ENCODE measurements around the gene CORO7.

The CORO7 gene

GRCh38 chr16:4416200-4417032 is at the start of gene CORO7:
Gene CORO7, minus strand, starts transcription at chr16:4416596. Its CDS starts 78 bp downstream, at chr16:4416518.
- Histone ChIP-seq H3K27me3 (ENCODE audit: control insufficient read depth, insufficient read depth, low read length) (no peaks in the 10 kb centered on the region), H3K4me1 (ENCODE audit: control insufficient read depth, insufficient read depth, low read length) (peaks cover 18% of the 10 kb centered on the region), H3K4me3 (ENCODE audit: low read length) (peak within 1 kb of the TSS; percentile 48), H3K9me3 (ENCODE audit: control insufficient read depth, low read length) (no peaks in the 10 kb centered on the region), H3K36me3 (ENCODE audit: control insufficient read depth, insufficient read depth, low read length) (peaks cover 12% of the 10 kb centered on the region), H3K9ac (ENCODE audit: low read length) (peak within 1 kb of the TSS; percentile 60)

GRCh38 chr16:4463522-4464163 is 47.2 kb upstream of the CORO7 start:
- no peak overlapping the region for H3K4me3 ChIP-seq (ENCODE audit: low read length)
- H3K27me3 ChIP-seq (ENCODE audit: control insufficient read depth, insufficient read depth, low read length) = no peaks in the 10 kb centered on the region
- peaks cover 4% of the 10 kb centered on the region for H3K4me1 ChIP-seq (ENCODE audit: control insufficient read depth, insufficient read depth, low read length)
- H3K36me3 ChIP-seq (ENCODE audit: control insufficient read depth, insufficient read depth, low read length) = peaks cover 8% of the 10 kb centered on the region
- H3K9me3 ChIP-seq (ENCODE audit: control insufficient read depth, low read length) = no peaks in the 10 kb centered on the region
- no peak overlapping the region for H3K9ac ChIP-seq (ENCODE audit: low read length)

GRCh38 chr16:4461250-4462085 is 45.1 kb upstream of the CORO7 start:
- peaks cover 4% of the 10 kb centered on the region for H3K36me3 ChIP-seq (ENCODE audit: control insufficient read depth, insufficient read depth, low read length)
- no peak overlapping the region for H3K4me3 ChIP-seq (ENCODE audit: low read length)
- H3K9ac ChIP-seq (ENCODE audit: low read length) = no peak overlapping the region

GRCh38 chr16:4460936-4461249 is 44.5 kb upstream of the CORO7 start:
- H3K4me1 ChIP-seq (ENCODE audit: control insufficient read depth, insufficient read depth, low read length) = peaks cover 4% of the 10 kb centered on the region
- H3K9me3 ChIP-seq (ENCODE audit: control insufficient read depth, low read length) = no peaks in the 10 kb centered on the region
- no peaks in the 10 kb centered on the region for H3K27me3 ChIP-seq (ENCODE audit: control insufficient read depth, insufficient read depth, low read length)
- H3K9ac ChIP-seq (ENCODE audit: low read length) = no peak overlapping the region
- H3K4me3 ChIP-seq (ENCODE audit: low read length) = no peak overlapping the region
- peaks cover 6% of the 10 kb centered on the region for H3K36me3 ChIP-seq (ENCODE audit: control insufficient read depth, insufficient read depth, low read length)

More at GRCh38 chr16:4461250-4462085, 45.1 kb upstream of the CORO7 start:
- H3K4me1 ChIP-seq (ENCODE audit: control insufficient read depth, insufficient read depth, low read length) = peaks cover 4% of the 10 kb centered on the region
- H3K9me3 ChIP-seq (ENCODE audit: control insufficient read depth, low read length) = no peaks in the 10 kb centered on the region
- no peaks in the 10 kb centered on the region for H3K27me3 ChIP-seq (ENCODE audit: control insufficient read depth, insufficient read depth, low read length)

- H3K9me3 ChIP-seq (ENCODE audit: control insufficient read depth, low read length) = no peaks in the 10 kb centered on the region
These were observed 39.6 kb upstream of the CORO7 start for GRCh38 chr16:4455951-4456350.

GRCh38 chr16:4455081-4455480 is 38.7 kb upstream of the CORO7 start:
- H3K9me3 ChIP-seq (ENCODE audit: control insufficient read depth, low read length) = no peaks in the 10 kb centered on the region
- H3K9ac ChIP-seq (ENCODE audit: low read length) = no peak overlapping the region
- H3K36me3 ChIP-seq (ENCODE audit: control insufficient read depth, insufficient read depth, low read length) = peaks cover 7% of the 10 kb centered on the region
- H3K4me3 ChIP-seq (ENCODE audit: low read length) = no peak overlapping the region
- no peaks in the 10 kb centered on the region for H3K4me1 ChIP-seq (ENCODE audit: control insufficient read depth, insufficient read depth, low read length)
- H3K27me3 ChIP-seq (ENCODE audit: control insufficient read depth, insufficient read depth, low read length) = no peaks in the 10 kb centered on the region

More at GRCh38 chr16:4455951-4456350, 39.6 kb upstream of the CORO7 start:
- no peaks in the 10 kb centered on the region for H3K27me3 ChIP-seq (ENCODE audit: control insufficient read depth, insufficient read depth, low read length)
- no peaks in the 10 kb centered on the region for H3K4me1 ChIP-seq (ENCODE audit: control insufficient read depth, insufficient read depth, low read length)
- peaks cover 7% of the 10 kb centered on the region for H3K36me3 ChIP-seq (ENCODE audit: control insufficient read depth, insufficient read depth, low read length)
- H3K4me3 ChIP-seq (ENCODE audit: low read length) = no peak overlapping the region
- H3K9ac ChIP-seq (ENCODE audit: low read length) = no peak overlapping the region

- Histone ChIP-seq H3K4me1 (ENCODE audit: control insufficient read depth, insufficient read depth, low read length) (no peaks in the 10 kb centered on the region), H3K4me3 (ENCODE audit: low read length) (no peak overlapping the region), H3K9ac (ENCODE audit: low read length) (no peak overlapping the region), H3K9me3 (ENCODE audit: control insufficient read depth, low read length) (no peaks in the 10 kb centered on the region), H3K27me3 (ENCODE audit: control insufficient read depth, insufficient read depth, low read length) (no peaks in the 10 kb centered on the region), H3K36me3 (ENCODE audit: control insufficient read depth, insufficient read depth, low read length) (peaks cover 7% of the 10 kb centered on the region)
These were observed 38.2 kb upstream of the CORO7 start for GRCh38 chr16:4454623-4455022.

GRCh38 chr16:4452674-4453073 is 36.3 kb upstream of the CORO7 start:
- Histone ChIP-seq H3K9ac (ENCODE audit: low read length) (no peak overlapping the region), H3K36me3 (ENCODE audit: control insufficient read depth, insufficient read depth, low read length) (peaks cover 7% of the 10 kb centered on the region), H3K9me3 (ENCODE audit: control insufficient read depth, low read length) (no peaks in the 10 kb centered on the region), H3K4me1 (ENCODE audit: control insufficient read depth, insufficient read depth, low read length) (no peaks in the 10 kb centered on the region), H3K4me3 (ENCODE audit: low read length) (no peak overlapping the region), H3K27me3 (ENCODE audit: control insufficient read depth, insufficient read depth, low read length) (no peaks in the 10 kb centered on the region)

- H3K9ac ChIP-seq (ENCODE audit: low read length) = no peak overlapping the region
- peaks cover 5% of the 10 kb centered on the region for H3K36me3 ChIP-seq (ENCODE audit: control insufficient read depth, insufficient read depth, low read length)
- no peak overlapping the region for H3K4me3 ChIP-seq (ENCODE audit: low read length)
- H3K4me1 ChIP-seq (ENCODE audit: control insufficient read depth, insufficient read depth, low read length) = no peaks in the 10 kb centered on the region
- no peaks in the 10 kb centered on the region for H3K9me3 ChIP-seq (ENCODE audit: control insufficient read depth, low read length)
- no peaks in the 10 kb centered on the region for H3K27me3 ChIP-seq (ENCODE audit: control insufficient read depth, insufficient read depth, low read length)
These were observed 34.6 kb upstream of the CORO7 start for GRCh38 chr16:4450931-4451519.

GRCh38 chr16:4450430-4450829 is 34.0 kb upstream of the CORO7 start:
- no peaks in the 10 kb centered on the region for H3K9me3 ChIP-seq (ENCODE audit: control insufficient read depth, low read length)
- no peaks in the 10 kb centered on the region for H3K36me3 ChIP-seq (ENCODE audit: control insufficient read depth, insufficient read depth, low read length)

GRCh38 chr16:4443986-4444385 is 27.6 kb upstream of the CORO7 start:
- H3K4me3 ChIP-seq (ENCODE audit: low read length) = no peak overlapping the region
- no peaks in the 10 kb centered on the region for H3K9me3 ChIP-seq (ENCODE audit: control insufficient read depth, low read length)
- H3K36me3 ChIP-seq (ENCODE audit: control insufficient read depth, insufficient read depth, low read length) = no peaks in the 10 kb centered on the region

More at GRCh38 chr16:4450430-4450829, 34.0 kb upstream of the CORO7 start:
- Histone ChIP-seq H3K4me1 (ENCODE audit: control insufficient read depth, insufficient read depth, low read length) (no peaks in the 10 kb centered on the region), H3K27me3 (ENCODE audit: control insufficient read depth, insufficient read depth, low read length) (no peaks in the 10 kb centered on the region), H3K4me3 (ENCODE audit: low read length) (no peak overlapping the region), H3K9ac (ENCODE audit: low read length) (no peak overlapping the region)

More at GRCh38 chr16:4443986-4444385, 27.6 kb upstream of the CORO7 start:
- Histone ChIP-seq H3K9ac (ENCODE audit: low read length) (no peak overlapping the region), H3K27me3 (ENCODE audit: control insufficient read depth, insufficient read depth, low read length) (no peaks in the 10 kb centered on the region), H3K4me1 (ENCODE audit: control insufficient read depth, insufficient read depth, low read length) (no peaks in the 10 kb centered on the region)

Measured in mucosa of stomach (tissue), 1 donor.